Upper lobe of left lung (tissue), 6 donors: ENCODE measurements around the gene ZBTB12. TPM values are rescaled to one million over a fixed set of nuclear protein-coding genes. Genes with fewer than 3 reads are reported as not detected.

Experiments
- ATAC-seq, 2 donors: fragments of 200-7000 bp; cut with Tn5 transposase; one replicate each; pipeline ENCODE4 v1.9.1; 2022; ENCODE audit warnings: mild to moderate bottlenecking in 2 of 2, moderate library complexity in 2 of 2; ENCODE audit not compliant: low FRiP score in 2 of 2
- DNase-seq, 2 donors: peaks; one replicate each; pipeline ENCODE4 v3.0.0-alpha.2; 2019 to 2020
- H3K27ac ChIP-seq, 4 donors: fragments of 200-600 bp; sonication (generic); one replicate each; pipeline ENCODE4 v1.5.1; 2016 to 2019
- H3K27me3 ChIP-seq, 4 donors: fragments of 200-600 bp; sonication (generic); one replicate each; pipeline ENCODE4 v1.5.1; 2017 to 2019
- H3K36me3 ChIP-seq, 4 donors: fragments of 200-600 bp; sonication (generic); one replicate each; pipeline ENCODE4 v1.5.1; 2016 to 2019
- H3K4me1 ChIP-seq, 4 donors: fragments of 200-600 bp; sonication (generic); one replicate each; pipeline ENCODE4 v1.5.1; 2018 to 2019
- H3K4me3 ChIP-seq, 4 donors: fragments of 200-600 bp; sonication (generic); one replicate each; pipeline ENCODE4 v1.5.1; 2017 to 2019; ENCODE audit warnings: mild to moderate bottlenecking in 2 of 4, moderate library complexity in 1 of 4
- H3K9me3 ChIP-seq, 4 donors: fragments of 200-600 bp; sonication (generic); one replicate each; pipeline ENCODE4 v1.5.1; 2018 to 2019
- CTCF ChIP-seq, 6 experiments: fragments of 450-650 bp in 4 of 6; fragments of 200-600 bp in 2 of 6; sonication (generic) in 2 of 6; IDR thresholded peaks; one replicate each; pipeline ENCODE4 v1.5.1; 2016 to 2019; ENCODE audit warnings: antibody characterized with exemption in 6 of 6
- EP300 ChIP-seq, 4 donors: sonication (generic); formaldehyde crosslinking; IDR thresholded peaks; one replicate each; pipeline ENCODE4 v1.5.1; 2017; ENCODE audit warnings: antibody characterized with exemption in 4 of 4, control low read depth in 2 of 4
- POLR2A ChIP-seq, 4 donors: fragments of 450-650 bp; IDR thresholded peaks; one replicate each; pipeline ENCODE4 v1.5.1; 2016 to 2017; ENCODE audit warnings: antibody characterized with exemption in 4 of 4, mild to moderate bottlenecking in 2 of 4
- POLR2AphosphoS5 ChIP-seq, 2 donors: sonication (generic); formaldehyde crosslinking; IDR thresholded peaks; one replicate each; pipeline ENCODE4 v1.5.1; 2017; ENCODE audit warnings: antibody characterized with exemption in 2 of 2
- WGBS, 2 donors: methylation state at CpG; one replicate each; pipeline ENCODE4 v1.1.5; 2017 to 2018; 5-methylcytosine and 5-hydroxymethylcytosine counted together
- total RNA-seq, 6 donors: library from RNA; depleted of rRNA in 4 of 6; stranded (reverse); fragments of >200 nt in 4 of 6; gene quantifications; one replicate each; pipeline versions ENCODE4 v1.1.0 to v1.2.1, GENCODE V29; 2016 to 2021
- donor health status: DM: no; HTN: no; CAD: no; lungs with moderate emphysema.
- donor health status: DM: no; HTN: yes; CAD: no; lungs with severe emphysema.

The ZBTB12 gene
- total RNA-seq, 6 donors from 2014 or later: 1.0 to 7.5 (median 2.2) TPM

GRCh38 chr6:31927242-31927862 is 25.5 kb upstream of the ZBTB12 start, which contains the start of gene C2:
Gene C2, plus strand, starts transcription at chr6:31927717. Its CDS starts 36 bp downstream, at chr6:31927753.
- peak within 1 kb of the TSS; percentile 28 to 88 (median 73) for H3K27ac ChIP-seq
- 51 to 60% methylated on average over 11 of the region's 11 CpGs for WGBS, 2 donors
- DNase-seq (peak in 1 of 2 donors; percentile 66), ATAC-seq (peak; percentile 58 to 80)
- no peaks in the 10 kb centered on the region for H3K27me3 ChIP-seq
- no peaks in the 10 kb centered on the region for H3K9me3 ChIP-seq
- TF ChIP-seq POLR2AphosphoS5 (IDR thresholded peaks at IDR 0.05): no peak
- TF ChIP-seq POLR2A (IDR thresholded peaks at IDR 0.05): peak in 1 of 4 donors; percentile 53
- TF ChIP-seq EP300 (IDR thresholded peaks at IDR 0.05): no peak
- no peak for TF ChIP-seq CTCF (IDR thresholded peaks at IDR 0.05)
- peak within 1 kb of the TSS in 3 of 4 donors; percentile 36 to 49 (median 46) for H3K4me3 ChIP-seq
- H3K4me1 ChIP-seq: peaks cover 0 to 19% (median 4%) of the 10 kb centered on the region in 4 donors
- no peaks in the 10 kb centered on the region for H3K36me3 ChIP-seq

- ATAC-seq: peak in 1 of 2 donors; percentile 13
- no peaks in the 10 kb centered on the region for H3K9me3 ChIP-seq
- TF ChIP-seq POLR2AphosphoS5 (IDR thresholded peaks at IDR 0.05) (no peak), CTCF (IDR thresholded peaks at IDR 0.05) (peak in 3 of 6 experiments; percentile 5 to 22 (median 12))
- H3K36me3 ChIP-seq: no peaks in the 10 kb centered on the region
- WGBS, 2 donors: 13 to 17% methylated on average over 5 of the region's 5 CpGs
- H3K4me1 ChIP-seq: peaks cover 15 to 24% (median 20%) of the 10 kb centered on the region in 4 donors
- H3K4me3 ChIP-seq: no peak overlapping the region
- H3K27ac ChIP-seq: no peak overlapping the region
- DNase-seq: peak in 1 of 2 donors; percentile 31
- no peaks in the 10 kb centered on the region for H3K27me3 ChIP-seq
Observed at GRCh38 chr6:31922942-31923341, 21.1 kb upstream of the ZBTB12 start.

GRCh38 chr6:31920811-31921210 is 18.9 kb upstream of the ZBTB12 start:
- Histone ChIP-seq H3K4me3 (no peak overlapping the region), H3K27me3 (no peaks in the 10 kb centered on the region), H3K4me1 (peaks cover 15 to 24% (median 20%) of the 10 kb centered on the region in 4 donors), H3K27ac (peak overlapping the region; percentile 63 to 84 (median 81)), H3K9me3 (no peaks in the 10 kb centered on the region), H3K36me3 (no peaks in the 10 kb centered on the region)
- TF ChIP-seq POLR2A (IDR thresholded peaks at IDR 0.05) (peak in 1 of 4 donors; percentile 17), EP300 (IDR thresholded peaks at IDR 0.05) (peak in 1 of 4 donors; percentile 57), CTCF (IDR thresholded peaks at IDR 0.05) (no peak), POLR2AphosphoS5 (IDR thresholded peaks at IDR 0.05) (peak in 1 of 2 donors; percentile 59)
- 22 to 44% methylated on average over 2 of the region's 2 CpGs for WGBS, 2 donors
- ATAC-seq: peak; percentile 44 to 61
- DNase-seq: peak in 1 of 2 donors; percentile 73

DNA sequence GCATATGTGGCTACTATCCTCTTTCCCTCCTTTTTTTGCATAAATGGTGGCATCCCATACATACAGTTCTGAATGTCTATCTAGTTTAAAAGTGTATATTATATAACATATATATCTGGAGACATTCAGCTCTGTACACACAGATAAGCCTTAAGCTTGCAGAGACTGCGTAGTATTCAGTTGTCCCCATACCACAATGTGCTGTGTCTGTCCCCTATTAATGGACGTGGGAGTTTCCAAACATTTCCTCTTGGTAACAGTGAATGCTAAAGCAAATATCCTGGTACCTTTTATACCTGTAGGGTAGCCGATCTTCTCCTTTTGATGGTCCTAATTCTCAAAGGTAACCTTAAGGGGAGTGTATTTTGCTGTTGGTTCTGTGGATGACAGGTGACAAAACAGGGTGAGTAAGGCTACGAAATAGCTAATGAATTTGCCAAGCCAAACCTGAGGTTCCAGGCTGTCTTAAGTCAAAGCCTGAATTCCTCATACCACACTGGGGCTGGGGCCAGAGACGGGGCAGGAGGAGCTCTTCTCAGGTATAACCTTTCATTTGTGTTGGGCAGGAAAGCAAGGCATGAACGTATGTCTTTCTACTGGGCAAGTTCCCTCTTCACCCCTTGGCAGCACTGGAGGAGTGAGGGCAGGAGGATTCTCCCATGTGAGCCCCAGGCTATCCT is 17.9 kb upstream of the ZBTB12 start:
- 71 to 82% methylated on average over 6 of the region's 6 CpGs for WGBS, 2 donors
- DNase-seq (no peak), ATAC-seq (no peak)
- Histone ChIP-seq H3K4me3 (no peak overlapping the region), H3K9me3 (no peaks in the 10 kb centered on the region), H3K36me3 (no peaks in the 10 kb centered on the region), H3K27ac (peak overlapping the region; percentile 63 to 84 (median 81)), H3K4me1 (peaks cover 15 to 24% (median 20%) of the 10 kb centered on the region in 4 donors), H3K27me3 (no peaks in the 10 kb centered on the region)
- no peak for TF ChIP-seq CTCF (IDR thresholded peaks at IDR 0.05)
